GM18909 (cell line): ENCODE data around the gene SLC10A2.

Source experiments
- ATAC-seq: cut with Tn5 transposase; IDR thresholded peaks from one replicate; pipeline ENCODE4 v1.9.1; 2021; ENCODE audit warnings: mild to moderate bottlenecking; ENCODE audit not compliant: unreplicated experiment, poor library complexity

Gene SLC10A2

DNA sequence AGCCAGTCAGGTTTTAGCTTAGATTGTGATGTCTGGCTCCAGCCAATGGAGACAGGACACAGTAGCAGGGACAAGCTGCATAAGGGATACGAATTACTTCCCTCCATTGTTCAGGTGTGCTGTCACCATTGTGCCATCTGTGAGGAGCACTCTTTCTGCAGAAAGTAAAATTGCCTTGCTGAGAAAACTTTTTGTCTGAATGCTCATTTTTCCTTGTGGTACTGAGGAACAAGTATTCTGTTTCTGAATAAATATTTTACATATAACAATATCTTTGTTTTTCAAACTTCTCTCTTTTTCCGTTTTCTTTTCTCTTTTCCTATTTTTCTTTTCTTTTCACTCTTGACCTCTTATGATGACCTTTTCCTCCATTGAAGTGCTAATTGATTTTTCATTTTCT lies 10.2 kb downstream of the SLC10A2 start:
- ATAC-seq: no peak

DNA sequence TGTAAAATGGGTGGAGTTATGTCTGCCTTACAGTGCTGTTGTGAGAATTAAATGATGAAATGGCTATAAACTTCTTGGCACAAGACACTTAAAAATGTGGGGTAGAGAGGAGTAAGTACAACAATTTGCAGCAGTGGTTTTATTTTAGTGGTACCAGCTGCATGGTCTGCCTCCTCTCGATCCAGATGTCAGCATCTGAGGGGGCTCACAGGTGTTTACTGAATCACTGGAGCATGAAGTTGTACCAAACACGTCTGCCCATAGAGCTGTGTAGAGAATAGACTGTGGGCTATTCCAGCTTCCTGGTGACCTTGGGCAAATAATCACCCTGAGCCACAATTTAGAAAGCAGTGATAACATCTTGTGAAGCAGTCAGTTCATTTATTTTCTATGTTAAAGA lies 11.1 kb downstream of the SLC10A2 start:
- ATAC-seq: no peak

DNA sequence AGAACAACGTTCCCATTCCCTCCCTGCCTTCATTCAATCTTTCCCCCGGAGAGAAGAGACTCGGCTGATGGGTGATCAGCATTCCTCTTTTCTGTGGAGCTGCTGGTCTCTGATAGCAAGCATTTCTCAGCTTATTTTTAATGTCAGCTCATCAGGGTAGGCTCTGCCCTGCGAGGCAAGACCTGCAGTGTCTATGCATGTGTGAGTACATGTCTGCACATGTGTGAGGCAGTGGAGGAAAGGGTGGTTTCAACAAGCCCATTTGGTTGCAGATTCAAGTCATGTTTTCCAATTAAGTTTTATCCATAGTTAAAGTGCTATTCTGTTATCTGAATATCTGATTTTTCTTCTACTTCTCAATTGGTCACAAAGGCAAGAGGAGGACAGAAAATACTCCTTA lies 19.5 kb downstream of the SLC10A2 start:
- no peak for ATAC-seq

DNA sequence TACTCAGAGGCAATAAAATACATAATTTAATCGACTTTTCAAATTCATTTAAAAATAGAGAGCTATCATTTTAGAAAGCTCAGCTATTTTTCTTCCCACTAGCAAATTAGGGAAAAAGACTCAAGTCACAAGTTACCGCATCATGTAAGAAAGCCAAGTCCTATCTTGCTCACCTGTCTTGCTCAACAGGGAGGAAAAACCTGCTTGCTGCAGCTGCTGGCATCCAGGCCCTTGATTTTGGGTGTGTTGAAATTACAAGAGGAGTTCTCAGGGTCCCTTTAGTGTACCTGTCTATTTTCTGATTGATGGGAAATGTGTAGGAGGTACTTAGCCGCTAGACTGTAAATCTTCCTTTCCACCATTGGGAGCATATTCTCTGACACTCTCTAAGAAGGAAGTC lies 22.2 kb downstream of the SLC10A2 start:
- no peak for ATAC-seq

DNA sequence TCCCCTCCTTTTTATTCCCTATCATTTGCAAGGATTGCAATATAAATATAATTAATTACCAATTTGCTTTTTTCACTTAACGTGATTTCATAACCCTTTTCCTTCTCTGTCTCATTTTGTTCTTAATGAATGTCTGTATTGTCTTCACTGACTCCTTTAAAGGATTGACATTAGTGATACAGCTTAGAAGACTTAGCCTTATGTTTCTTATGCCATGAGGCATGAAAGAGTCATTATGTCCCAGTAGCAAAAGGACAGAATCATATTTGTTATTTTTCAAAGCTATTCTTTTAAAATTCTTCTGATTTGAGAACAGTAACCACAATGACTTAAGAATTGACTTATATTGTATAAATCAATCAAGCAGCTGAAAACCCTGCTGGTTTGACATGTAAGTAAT lies 26.2 kb downstream of the SLC10A2 start:
- no peak for ATAC-seq

DNA sequence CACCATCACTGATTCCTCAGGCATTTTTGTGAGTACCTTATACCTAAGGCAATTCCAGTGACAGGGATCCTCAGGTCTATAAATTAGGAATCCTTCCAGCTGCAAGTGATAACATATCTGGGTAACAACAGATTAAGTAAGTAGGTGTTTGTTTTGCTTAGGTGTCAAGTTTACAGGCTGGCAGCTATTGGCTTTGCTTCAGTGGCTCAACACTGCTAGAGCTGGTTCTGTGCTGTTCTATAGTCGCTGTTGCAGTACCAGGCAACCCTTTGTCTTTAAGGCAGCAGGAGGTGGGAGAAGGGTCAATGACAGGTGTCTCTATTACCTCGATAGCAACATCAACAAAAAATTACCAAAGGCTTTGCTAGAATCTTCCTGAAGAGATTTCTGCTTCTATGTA lies 27.0 kb downstream of the SLC10A2 start:
- no peak for ATAC-seq

DNA sequence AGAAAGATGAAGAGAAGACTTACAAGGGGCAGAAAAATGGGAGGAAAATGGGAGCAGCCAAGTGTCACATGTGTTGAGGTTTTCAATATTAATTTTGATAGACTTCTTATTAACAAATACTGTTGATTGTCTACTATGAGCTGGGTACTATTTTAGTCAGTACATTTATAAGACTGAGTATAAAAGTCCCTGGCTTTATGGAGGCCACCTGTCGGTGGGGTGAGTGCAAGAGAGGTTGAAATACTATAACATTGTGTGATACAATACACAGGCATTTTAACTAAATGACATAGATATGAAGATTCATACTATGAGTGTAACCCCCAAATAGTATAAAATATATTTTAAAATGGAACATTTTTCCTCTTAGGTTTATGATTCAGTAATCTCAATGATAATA lies 29.9 kb downstream of the SLC10A2 start:
- no peak for ATAC-seq

DNA sequence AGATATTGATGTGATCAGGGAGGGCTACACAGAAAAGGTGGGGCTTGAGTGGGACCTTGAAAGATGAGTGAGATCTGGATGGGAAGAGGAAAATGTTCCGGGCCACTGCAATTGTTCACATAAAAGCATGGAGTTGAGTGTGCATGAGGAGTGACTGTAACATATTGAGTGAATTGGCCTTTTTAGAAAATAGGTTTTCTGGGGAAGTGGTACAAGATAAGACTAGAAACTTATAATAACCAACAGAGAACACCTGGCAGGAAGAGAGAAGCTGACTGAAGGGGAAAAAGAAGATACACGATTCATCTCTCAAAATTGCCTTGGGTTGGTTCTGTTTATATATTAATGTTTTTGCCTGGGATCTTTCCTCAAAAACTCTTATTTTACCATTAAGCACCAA lies 32.2 kb downstream of the SLC10A2 start:
- ATAC-seq: peak; percentile 27

DNA sequence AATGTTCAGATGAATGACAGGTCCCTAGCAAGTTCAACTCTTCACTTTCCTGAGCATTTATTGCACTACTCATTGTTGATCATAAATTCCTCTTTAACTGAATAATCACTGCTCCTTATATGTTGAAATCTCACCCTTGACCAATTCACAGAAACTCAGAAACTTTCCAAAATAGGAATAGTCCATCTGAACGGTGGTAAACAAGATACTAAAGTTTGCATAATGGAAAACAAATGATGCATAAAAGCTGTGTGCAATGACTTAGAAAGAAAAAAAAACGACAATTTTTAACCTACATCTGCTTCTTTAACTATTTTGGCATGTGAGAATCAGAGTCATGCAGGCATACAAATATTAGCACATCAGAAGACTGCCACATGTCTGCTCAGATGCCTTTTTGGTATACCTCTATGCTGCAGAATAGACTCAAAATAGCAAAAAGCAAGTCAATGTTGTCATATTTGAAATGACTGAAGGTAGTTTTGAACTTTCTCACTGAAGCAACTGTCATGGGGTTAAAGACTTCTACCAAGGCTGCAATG lies 34.8 kb downstream of the SLC10A2 start:
- peak; percentile 93 for ATAC-seq

DNA sequence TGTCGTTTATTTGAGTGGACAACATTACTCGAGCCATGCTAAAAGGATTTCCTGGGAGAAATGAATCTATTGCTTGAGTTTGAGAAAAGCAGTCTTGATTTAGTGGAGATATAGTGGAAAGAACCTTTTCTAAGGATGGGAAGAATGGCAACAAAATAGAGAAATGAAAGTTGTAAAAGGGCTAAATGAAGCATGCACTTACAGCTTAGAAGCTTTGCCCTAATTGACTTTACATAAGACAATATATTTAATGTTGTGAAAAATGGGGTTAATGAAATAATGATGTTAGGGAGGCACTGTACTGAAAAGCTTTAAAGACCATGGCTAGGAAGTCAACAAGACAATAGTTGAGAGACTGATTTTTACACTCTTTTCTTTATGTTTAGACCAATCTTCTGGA lies 35.4 kb downstream of the SLC10A2 start:
- ATAC-seq: peak; percentile 3

DNA sequence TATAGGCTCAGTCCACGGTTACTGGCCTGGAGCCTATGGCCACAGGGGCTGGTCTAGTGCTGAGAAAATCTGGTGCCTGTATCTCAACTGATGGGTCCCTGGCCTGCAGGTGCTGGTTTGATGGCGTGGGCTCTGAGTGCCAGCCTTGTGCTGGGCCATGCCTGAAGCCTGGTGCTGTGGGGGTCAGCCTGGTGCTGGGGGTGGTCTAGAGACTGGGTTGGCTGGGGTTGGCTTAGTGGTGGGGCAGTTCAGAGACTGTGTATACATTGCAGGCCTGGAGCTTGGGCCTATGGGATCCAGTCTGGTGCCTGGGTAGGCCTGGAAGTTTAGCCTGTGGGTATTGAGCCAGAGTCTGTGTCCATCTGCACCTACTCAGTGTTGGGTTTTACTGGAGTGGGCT lies 36.4 kb downstream of the SLC10A2 start:
- ATAC-seq: no peak

DNA sequence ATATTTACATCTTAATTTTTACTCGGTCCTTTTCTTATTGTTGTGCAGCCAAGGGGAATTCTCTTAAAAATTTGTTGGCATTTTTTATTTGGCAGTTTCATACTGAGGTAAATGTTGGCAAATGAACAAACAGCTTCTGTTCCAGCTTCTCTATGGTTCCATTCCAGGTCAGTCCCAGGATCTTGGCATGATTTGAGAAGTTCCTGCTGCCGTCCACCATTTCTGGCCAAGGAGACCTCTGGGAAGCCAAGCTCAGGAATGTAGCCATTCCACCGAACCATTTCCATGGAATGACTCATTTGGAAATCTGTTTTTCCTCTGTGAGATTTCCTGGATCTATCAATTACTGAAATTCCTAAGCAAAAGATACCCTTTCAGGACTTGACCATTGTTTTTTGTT lies 43.9 kb downstream of the SLC10A2 start:
- ATAC-seq: no peak

DNA sequence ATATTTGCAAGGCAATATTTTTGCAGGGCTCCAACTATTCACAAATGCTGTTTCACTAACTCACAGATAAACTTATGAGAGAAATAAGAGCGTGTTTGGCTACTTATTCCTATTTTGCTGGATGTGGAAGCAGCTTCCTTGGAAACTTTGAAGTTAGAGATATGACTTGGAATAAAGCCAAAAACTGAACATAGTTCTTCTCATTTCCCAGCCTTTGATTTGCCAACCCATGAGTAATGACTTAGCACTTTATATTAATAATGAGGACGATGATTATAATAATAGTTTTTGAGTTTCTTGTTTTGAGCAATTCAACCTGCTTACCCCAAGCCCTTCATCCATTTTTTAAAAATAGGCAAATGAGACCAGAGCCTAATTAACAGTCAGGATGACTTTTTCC lies 47.7 kb downstream of the SLC10A2 start:
- ATAC-seq: no peak

DNA sequence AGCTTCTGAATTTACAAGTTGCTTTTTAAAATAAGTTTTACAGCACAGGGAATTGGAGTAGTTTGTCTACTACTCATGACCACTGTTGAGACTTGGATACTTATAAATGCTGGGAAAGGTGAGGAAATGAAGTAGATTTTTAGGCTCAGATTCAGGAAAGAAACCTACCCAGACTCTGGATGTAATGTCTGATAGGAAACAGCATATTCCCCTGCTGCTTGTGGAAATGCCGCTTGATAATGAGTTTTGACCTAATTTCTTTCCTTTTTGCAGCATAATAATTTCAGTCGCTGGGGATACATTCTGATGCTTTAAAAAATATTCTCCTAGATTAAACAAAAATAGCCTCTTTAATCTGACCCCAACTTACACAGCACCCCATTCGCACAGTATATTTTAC lies 53.6 kb downstream of the SLC10A2 start:
- no peak for ATAC-seq

DNA sequence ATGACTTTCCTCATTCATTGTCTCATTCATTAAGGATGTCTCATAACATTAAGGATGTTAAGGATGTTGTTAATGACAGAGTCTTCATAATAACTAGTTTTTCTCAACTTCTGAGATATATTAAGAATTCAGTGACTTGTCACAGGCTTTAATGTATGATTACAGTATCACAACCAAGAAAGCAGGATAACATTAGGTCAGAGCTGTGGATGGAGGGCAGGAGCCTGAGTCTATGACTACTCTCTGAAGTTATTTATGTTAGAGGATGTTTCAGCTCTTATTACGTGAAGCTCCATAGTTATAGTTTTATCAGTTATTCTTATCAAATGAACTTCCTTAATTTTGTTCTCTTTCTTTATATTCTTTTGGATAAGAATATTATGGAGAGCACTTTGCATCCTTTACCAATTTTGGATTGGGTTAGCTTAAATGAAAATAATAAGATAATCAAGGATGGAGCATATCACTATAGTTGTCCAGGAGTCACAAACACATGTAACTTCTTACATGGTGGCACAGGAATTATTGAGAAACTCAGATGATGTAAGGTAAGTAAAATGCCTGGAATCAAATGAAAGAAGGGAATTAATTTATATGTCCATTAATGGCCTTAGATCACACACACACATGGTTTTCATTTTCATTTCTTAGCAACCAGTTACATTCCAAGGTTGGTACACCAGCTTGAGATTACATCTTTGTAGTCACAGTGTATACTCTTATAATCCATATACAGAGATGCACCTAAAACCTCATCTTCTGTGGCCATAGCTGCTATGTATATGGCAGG lies 57.0 kb downstream of the SLC10A2 start:
- no peak for ATAC-seq

DNA sequence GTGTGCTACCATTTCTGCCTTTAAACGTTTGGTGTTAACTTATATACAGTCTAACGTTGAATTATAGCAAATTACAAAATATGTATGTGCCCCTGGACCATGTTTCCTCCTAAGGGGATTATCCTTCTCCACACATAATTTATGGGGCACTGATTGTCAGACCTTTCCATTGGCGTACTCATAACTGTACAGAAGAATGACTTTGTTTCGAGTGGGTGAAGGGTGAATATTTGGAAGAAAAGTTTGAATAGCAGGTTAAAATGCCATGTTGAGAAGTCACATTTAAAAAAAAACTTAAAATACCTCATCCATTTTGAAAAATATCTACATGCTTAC lies 58.8 kb downstream of the SLC10A2 start:
- peak; percentile 46 for ATAC-seq

DNA sequence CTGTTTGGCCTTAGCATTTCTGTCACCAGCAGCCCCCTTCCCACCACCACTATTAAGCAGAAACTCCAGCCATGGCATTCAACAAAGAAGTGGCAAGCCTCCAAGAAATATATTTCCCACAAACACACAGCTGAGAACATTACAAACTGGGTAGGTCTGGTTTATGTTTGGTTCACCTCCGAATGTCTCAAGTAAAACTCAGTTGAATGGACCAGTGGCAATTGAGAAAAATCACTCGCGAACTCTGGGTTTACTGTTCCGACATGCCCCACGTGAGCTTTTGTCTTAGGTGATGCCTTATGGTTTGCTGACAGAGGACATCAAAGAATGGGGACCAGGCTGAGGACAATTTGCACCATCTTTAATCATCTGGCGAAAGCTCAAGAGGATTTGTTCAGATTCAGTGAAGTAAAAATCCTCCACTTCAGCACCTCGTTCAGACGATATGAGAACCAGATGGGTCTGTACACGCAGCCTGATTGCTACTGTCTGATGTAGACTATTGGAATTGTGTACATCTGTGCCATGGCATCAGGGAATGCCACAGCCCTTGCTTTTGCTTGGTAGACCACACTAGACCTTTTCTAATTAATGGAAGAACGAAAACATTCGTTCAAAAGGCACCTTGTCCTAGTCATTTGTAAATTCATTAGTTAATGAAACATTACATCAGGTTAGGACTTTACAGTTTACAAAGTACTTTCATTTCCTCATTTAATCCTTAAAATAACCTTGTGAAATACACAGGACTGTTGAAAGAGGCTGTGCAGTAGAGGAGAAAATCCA lies 59.4 kb downstream of the SLC10A2 start:
- peak; percentile 91 for ATAC-seq

DNA sequence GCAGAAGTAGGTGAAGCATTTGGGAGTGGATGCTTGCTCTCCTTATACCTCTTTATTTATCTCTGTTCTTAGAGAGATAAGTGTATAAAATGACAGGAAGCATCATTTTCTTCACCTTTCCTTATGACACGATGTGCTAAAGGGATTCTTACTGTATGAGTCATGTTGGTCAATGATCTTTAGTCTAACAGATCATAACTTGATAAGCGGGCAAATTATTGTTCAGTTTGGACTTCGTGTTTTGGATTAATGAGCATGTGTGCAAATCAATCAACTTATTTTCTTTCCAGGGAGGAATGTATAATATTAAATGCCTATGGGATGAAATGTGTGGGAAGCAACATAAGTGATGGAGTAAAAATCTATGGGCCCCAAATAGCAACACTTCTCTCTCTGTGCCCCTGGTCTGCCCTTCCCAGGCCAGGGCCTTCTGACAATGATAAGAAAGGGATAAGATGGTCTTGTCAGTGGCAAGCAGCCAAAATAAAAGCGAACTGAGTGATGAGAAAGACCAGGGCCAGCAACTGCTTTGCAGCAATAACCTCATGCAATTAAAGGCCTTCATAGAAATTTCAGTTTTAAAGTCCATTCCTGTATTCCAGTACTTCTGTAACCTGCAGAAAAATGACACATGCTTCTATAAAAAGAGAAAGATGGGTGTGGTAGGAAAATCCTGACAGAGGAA lies 61.4 kb downstream of the SLC10A2 start:
- no peak for ATAC-seq

DNA sequence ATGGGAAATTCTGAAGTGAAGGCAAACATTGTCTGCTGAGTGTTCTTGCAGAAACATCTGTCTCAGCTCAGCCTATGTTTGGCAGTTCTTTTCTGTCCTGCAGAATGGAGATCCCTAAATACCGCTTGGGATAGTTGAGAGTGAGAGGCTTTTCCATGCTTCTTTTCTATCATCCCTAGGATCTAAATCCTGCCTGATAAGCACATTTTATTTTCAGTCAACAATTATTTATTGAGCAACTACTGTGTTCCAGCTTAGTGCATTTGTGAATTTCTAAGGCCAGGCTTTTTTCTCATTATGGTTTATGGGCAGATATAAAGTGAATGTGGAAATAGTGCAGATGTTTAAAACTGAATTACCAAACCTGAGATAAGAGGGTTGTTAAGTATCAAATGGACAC lies 62.6 kb downstream of the SLC10A2 start:
- ATAC-seq: no peak

DNA sequence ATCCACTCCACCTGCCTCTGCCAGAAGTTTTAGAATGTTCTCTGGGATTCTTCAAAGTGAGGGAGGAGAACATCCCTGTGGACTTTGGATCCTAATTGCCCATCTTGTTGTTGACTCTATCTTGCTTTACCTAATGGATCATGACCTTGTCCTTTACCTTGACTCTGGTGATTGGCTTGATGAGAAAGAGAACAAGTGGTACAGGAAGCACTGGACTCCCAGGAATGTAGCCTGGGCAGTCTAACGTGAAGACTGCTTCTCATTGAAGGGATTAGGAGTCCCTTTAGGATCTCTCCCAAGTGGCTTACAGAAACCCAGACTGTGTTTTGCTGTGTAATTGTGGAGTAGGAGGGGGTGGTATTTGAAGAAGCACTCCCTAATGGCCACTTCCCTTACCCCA lies 63.9 kb downstream of the SLC10A2 start:
- no peak for ATAC-seq

DNA sequence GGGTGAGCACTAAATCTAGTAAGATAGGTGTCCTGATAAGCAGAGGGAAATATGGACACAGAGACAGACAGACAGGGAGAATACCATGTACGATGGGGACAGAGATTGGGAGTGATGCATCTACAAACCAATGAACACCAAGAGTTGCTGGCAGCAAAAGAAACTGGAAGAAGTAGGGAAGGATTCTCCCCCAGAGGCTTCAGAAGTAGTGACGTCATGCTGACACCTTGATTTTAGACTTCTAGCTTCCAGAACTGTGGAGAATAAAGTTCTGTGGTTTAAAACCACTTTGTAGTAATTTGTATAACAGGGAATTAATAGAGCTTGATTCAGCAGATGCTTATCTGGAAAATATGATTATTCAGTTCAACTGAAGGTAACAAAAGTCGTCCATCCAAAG lies 66.1 kb downstream of the SLC10A2 start:
- no peak for ATAC-seq
